Measurements from ENCODE around the gene SHISA8. TPM values are rescaled to one million over a fixed set of nuclear protein-coding genes. Genes with fewer than 3 reads are reported as not detected.
"Not testable (repeated sequence)": the region's sequence is repeated elsewhere in the genome, so short reads cannot be mapped to it uniquely, and the experiment has no call there.

Gene SHISA8
- total RNA-seq = not detected
- long read RNA-seq, partial matches to known transcripts = 0 of 2 reads
- long read RNA-seq, other reads (novel, unspliced or antisense) = 2 of 2 reads

DNA sequence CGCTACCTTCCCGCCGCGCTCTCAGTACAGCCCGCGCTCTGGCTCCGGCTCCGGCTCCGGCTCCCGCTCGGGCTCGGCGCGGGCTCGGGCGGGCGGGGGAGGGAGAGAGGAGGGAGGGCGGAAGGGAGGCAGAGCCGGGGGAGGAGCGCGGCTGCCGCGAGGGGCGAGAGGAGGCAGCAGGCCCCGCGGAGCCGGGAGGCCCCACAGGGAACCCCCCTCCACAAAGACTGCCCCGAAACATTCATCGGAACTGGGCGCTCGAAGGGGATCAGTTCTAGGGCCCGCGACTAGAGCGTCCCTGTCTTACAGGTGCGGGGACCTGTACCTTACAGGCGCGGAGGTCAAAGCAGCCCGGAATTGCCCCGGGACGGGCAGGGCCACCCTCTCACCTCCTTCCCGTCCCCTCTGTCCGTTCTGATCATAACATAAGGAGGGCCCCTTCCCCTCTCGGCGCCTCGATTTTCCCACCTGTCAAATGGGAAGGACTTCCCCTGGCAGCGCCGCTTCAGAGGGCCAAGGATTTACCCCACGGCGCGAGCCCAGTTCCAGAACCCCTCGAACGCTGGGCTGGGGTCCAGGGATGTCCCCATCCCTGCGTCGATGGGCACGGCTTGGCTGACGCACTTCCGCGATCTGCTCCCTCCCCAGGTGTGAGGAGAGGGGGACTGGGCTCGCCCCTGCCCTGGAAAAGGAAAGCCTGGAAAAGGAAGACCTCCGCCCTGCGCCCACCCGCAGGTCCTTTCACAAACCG lies at the start of gene SHISA8:
Gene SHISA8 (minus strand): TSS at position 40 of the 751 bp plus-strand sequence. CDS start 407 bp downstream, outside the sequence.
- intact Hi-C loops (cut with DNase I) = no loop called here
- DNase-seq (ENCODE audit: low spot score) = no peak

DNA sequence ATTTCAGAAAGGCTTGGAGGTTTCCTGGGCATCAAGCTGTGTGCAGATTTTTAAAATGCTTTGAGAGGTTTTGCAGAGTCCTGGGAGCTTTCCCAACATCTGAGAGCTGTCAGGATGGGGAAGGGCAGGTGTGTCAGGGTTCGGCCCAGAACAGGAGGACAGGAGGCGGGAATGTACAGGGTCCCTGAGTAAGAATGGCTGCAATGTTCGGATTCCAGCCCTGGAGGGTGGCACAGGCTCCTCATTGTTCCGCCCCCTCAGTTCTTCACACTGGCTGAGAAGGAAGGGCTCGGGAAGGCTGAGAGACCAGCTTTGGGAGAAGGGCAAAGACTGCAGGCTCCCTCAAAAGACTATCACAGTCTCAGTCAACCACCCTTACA lies 49.2 kb upstream of the SHISA8 start:
- intact Hi-C loops (cut with DNase I) = loop anchor here (10.0 kb wide), 1 partner anchor 471 kb away; the partner anchor contains the start of gene NFAM1
- DNase-seq (ENCODE audit: low spot score) = no peak

DNA sequence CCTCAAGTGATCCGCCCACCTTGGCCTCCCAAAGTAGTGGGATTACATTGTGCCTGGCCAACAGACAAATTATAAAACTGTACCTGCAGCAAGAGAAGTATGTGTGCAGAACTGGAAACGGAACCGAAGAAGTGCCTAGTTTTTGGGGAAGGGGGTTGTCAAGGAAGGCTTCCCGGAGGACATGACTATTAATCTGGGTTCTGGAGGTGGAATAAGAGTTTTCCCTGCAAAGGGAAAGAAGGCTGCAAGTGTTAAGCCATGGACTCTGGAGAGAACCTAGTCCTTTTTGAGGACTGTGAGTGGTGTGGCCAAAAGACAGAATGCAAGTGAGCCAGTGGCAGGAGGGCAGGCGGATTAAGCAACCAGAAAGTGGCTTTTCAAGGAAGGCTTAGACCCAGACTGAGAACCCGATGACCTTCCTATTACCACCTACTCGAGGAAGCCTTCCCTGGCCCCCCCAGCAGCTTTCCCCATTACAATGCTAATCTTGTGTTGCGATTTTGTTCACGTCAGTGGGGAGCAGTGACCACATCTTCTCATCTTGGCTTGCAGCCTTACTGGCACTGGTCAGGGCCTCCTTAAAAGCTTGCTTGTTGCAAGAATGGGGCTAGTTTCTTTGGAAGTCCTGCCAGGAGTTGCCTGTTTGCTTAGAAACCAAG lies 48.7 kb upstream of the SHISA8 start:
- no peak for DNase-seq (ENCODE audit: low spot score)
- intact Hi-C loops (cut with DNase I) = loop anchor here (10.0 kb wide), 1 partner anchor 471 kb away; the partner anchor contains the start of gene NFAM1

DNA sequence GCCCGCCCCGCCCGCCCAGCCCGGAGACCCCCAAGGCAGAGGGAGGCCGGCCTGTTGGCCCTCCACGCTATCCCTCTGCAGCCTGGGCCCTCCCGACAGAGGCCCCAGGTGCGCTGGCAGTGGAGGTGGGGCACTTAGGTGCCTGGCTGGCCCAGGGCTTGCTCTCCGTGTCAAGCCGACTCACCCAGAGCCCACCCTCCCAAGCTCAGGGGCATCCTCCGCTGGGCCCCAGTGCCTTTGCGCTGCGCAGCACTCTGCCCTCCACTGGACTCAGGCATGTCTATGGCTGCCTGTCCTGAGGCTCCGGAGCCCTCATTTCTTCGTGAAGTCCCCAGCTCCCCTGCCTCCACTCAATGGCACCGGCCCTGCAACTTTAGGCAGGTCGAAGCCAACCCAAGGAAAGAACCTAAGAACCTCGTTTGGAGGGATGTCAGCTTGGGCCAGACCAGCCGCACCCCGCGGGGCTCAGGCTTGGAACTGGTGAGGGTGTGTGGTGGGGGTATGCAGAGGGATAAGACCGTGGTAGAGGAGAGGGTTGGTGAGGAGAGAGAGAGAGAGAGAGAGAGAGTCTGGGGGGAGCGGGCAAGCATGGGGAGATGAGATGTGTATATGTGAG lies 43.2 kb upstream of the SHISA8 start:
- no peak for DNase-seq (ENCODE audit: low spot score)
- intact Hi-C loops (cut with DNase I) = no loop called here

DNA sequence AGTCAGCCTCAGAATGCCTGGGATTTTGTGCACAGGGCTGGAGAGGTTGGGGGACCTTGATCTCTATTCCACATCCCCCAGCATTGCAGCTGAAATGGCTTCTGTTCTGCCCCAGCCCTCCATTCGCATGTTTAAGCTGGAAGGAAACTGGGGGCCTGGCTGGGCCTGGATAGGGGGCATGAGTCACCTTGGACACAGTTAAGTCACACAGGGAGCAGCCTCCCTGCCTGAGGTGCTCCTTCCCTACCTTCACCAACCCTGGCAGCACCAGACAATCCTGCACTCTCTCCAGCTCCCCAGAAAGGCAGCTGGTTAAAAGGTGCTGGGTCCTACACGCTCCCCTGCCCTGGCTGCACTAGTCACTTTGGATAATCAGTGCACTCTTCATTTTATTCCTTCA lies 37.8 kb upstream of the SHISA8 start:
- no peak for DNase-seq (ENCODE audit: low spot score)
- intact Hi-C loops (cut with DNase I) = no loop called here

DNA sequence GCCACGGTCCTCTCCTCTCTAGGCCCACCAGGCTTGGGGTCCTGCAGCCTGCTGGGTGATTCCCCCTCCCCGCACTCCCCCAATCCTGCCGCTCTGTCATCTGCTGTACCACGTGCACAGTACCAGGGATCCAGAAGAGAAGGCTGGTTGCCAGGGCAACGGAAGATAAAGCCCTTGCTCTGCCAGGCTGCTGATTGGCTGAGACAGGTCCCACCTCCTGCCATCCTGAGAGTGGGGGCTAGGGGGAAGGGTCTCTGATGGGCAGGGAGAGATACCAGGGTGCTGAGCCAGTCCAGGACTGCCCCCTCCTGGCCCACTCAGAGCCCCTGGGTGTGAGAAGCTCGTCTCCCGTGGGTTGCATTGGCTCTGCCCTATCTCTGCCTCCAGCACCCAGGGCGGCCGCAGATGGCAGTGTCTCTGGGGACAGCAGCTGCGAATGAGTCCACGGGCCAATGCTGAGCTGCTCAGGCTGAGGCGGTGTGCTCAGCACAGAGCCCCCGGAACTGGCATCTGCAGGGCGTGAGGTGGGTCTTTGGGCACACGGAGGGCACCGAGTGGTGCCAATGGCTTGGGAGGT lies 37.1 kb upstream of the SHISA8 start, which contains the start of gene SMIM45:
Gene SMIM45 (plus strand): TSS at position 253 of the 577 bp plus-strand sequence.
- intact Hi-C loops (cut with DNase I) = no loop called here

DNA sequence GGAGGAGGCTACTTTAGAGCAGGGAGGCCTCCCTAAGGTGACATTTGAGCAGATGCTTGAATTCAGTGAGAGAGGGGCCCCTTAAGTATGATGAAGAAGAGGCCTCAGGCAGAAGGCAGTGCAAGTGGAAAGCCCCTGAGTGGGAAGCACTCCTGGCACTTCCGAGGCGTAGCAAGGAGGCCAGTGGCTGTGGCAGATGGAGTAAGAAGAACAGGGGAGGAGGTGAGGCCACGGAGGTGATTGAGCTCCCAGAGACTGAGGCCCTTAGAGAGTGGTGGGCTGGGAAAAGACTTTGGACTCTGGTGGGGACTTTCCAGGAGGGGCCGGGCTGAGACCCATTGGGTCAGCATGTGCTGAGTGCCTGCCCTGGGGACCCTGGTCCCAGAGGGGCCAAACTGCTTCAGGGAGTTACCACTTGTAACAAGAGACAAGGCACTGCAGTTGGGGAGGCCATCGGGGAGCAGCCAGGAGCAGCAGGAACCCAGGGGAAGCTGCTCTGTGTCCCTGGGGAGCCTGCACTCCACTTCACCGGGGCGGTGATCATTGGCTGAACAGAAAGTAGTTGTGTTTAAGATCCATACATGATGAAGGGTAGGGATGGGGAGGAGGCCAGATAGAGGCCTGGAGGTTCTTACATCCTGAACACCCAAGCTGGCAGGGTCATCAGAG lies 34.6 kb upstream of the SHISA8 start:
- intact Hi-C loops (cut with DNase I) = no loop called here
- no peak for DNase-seq (ENCODE audit: low spot score)

More for the DNA sequence above, 37.1 kb upstream of the SHISA8 start, which contains the start of gene SMIM45:
- no peak for DNase-seq (ENCODE audit: low spot score)

DNA sequence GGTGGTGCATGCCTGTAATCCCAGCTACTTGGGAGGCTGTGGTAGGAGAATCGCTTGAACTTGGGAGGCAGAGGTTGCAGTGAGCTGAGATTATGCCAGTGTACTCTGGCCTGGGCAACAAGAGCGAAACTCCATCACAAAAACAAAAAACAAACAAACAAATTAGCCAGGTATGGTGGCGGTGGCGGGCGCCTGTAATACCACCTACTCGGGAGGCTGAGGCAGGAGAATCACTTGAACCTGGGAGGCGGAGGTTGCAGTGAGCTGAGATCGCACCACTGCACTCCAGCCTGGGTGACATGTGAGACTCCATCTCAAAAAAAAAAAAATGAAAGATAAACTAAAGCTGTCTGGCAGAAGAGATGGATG lies 34.0 kb upstream of the SHISA8 start:
- DNase-seq (ENCODE audit: low spot score); intact Hi-C loops (cut with DNase I): not testable (repeated sequence)

DNA sequence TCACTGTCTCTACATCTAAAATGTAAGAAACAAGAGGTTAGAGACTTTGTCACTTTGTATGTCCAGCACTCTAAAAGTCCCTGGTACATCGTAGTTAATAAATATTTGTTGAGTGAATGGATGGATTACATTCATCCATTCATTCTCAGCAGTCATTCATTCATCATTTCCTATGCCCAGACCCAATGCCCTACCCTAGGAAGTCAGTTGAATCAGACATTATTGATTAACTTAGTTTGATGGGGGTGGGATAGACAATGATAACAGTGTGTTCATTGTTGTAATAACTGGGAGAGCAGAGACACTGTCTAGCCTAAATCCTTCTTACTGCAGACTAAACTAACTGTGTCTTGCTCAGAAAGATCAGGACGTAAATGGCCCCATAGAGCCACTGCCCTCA lies 33.3 kb upstream of the SHISA8 start:
- intact Hi-C loops (cut with DNase I) = no loop called here
- DNase-seq (ENCODE audit: low spot score) = no peak

DNA sequence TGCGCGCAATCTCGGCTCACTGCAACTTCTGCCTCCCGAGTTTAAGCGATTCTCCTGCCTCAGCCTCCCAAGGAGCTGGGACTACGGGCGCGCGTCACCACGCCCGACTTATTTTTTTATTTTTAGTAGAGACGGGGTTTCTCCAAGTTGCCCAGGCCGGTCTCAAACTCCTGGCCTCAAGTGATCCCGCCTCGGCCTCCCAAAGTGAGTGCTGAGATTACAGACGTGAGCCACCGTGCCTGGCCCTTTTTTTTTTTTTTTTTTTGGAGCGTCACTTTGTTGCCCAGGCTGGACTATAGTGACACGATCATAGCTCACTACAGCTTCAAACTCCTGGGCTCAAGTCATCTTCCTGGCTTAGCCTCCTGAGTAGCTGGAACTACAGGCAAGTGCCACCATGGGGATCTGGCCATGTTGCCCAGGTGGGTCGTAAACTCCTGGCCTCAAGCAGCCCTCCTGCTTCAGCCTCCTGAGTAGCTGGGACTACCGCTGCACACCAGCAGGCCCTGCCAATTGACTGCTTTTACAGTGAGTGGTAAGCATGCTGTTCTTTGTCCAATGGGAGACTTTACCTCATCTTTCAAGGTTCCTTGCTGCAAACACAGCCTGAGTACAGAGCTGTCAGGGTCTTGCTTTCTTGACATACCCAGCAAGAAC lies 32.7 kb upstream of the SHISA8 start:
- intact Hi-C loops (cut with DNase I) = no loop called here

DNA sequence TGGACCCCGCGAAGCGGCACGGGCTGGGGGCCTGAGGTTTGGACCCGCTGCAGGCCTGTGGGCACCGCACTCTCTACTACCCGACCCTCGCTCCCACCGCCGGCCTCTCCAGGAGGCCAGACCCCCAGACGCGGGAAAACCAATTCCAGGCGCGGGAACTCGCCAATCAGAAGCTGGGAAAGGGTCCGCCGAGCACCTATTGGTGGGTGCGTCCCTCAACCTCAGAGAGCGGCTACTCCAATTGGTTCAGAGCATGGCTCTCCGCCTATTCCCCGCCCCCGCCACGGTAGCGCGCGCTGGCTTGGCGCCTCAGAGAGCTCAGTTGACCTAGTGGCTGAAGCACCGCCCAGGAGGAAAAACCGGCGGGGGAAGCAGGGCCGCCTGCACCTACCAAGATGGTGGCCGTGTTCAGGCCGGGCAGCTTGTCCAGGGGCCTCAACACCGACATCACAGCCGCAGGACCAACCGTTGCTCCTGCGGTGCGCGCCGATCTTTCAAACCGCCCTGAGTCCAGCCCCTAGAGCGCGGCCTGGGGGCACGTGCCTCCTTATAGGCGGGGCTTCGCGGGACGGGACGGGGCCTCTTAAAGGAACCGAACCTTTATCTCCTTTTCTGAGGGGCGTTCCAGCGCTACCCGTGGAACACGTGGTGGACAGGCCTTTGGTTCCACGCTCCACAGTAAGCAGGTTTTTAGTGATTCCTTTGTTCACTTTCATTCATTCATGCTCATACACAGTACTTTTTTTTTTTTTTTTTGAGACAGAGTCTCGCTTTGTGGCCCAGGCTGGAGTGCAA lies 32.0 kb upstream of the SHISA8 start, which contains the start of gene CENPM:
Gene CENPM (minus strand): TSS at position 524 of the 795 bp plus-strand sequence. CDS start 76 bp downstream, at position 448.
- intact Hi-C loops (cut with DNase I) = no loop called here
- DNase-seq (ENCODE audit: low spot score) = peak; percentile 92

More for the DNA sequence above, 32.7 kb upstream of the SHISA8 start:
- DNase-seq (ENCODE audit: low spot score) = no peak

DNA sequence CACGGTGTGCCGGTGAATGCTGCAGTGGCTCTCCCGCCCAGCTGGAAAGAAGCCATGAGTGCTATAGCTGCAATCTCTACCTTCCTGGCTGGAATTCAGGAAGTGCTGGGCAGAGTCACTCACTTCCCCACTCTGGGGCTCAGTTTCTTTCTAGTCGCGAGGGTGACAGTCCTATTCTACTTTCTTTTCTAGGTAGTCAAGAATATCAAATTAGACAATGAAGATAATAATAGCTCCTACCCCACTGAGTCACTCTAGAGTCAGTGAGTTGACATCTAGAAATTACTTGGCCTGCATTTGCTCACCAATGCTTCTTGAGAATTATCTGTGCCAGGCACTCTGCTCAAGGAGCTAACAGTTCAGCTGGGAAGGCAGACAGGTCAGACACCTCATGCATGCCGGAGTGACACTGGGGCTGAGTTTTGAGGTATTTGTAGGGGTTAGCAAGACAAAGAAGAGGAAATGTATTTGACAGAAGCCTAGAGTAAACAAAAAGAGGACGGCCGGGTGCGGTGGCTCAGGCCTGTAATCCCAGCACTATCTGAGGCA lies 28.9 kb upstream of the SHISA8 start:
- intact Hi-C loops (cut with DNase I) = no loop called here
- no peak for DNase-seq (ENCODE audit: low spot score)

DNA sequence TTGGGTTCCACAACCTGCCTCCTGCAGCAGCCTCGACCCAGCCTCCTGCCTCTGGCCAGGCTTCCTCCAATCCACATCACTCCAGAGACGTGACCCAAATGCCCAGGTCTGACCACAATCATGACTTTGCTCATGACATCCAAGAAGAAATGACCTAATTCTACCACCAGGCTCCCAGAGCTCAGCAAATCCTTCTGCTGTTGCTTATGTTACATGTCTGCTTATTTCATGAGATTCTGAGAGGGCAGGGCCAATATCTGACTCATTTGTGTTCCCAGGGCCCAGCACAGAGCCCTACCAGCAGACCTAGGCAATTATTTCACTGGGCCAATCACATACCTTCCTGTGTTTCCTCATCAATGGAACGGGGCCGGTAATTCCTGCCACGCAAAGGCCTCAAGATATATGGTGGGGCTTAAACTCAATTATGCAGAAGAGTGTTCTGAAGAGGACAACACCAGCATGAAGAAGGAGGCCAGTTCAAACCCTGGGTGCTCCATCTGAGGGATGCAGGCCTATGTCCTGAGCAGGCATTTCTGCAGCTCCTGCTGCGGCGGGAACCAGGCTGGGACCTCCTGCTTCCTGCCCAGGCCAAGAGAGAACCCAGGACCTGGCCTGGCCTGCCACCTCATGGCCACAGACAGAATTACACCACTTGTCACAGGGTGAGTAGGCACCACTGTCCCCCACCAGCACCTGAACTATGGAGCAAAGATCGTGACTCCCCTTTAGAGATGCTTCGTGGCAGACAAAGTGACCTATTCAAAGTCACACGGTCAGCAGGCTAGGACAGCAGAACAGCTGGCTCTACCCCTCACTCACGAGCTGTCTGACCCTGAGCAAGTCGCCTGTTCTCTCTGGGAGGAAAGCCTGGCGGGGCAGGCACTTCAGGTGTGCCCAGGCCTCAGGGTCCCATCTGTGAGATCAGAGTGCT lies 26.2 kb upstream of the SHISA8 start:
- peak; percentile 88 for DNase-seq (ENCODE audit: low spot score)
- intact Hi-C loops (cut with DNase I) = loop anchor here (1.0 to 2.0 kb wide), 3 partner anchors 119 to 244 kb away; no protein-coding TSS in a partner anchor

DNA sequence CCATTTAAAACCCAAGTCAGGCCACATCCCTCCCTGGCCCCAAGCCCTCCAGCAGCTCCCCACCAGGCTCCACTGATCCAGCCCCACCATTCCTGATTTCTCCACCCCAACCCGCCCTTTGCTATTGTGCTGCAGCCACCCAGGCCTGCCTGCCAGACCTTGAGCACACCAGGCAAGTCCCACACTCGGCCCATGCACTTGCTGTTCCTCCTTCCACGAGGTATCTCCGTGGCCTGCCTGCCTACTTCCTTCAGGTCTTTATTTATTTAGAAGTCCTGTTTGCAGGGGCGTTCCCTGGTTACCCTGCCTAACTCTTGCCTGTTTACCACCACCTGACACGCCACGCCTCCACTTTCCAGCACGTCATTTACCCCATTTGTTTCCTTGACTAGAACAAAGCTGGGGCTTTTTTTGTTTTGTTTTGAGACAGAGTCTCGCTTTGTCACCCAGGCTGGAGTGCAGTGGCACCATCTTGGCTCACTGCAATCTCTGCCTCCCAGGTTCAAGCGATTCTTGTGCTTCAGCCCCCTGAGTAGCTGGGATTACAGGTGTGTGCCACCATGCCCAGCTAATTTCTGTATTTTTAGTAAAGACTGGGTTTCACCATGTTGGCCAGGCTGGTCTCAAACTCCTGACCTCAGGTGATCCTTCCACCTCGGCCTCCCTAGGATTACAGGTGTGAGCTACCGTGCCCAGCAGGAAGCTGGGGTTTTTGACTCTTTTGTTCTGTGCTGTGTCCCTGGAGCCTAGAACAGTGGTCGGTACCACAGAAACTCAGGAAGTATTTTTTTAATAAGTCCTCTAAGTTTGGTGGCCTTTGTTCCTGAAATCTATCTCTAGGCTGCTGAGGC lies 25.3 kb upstream of the SHISA8 start:
- DNase-seq (ENCODE audit: low spot score) = no peak
- intact Hi-C loops (cut with DNase I) = loop anchor here (2.0 to 5.0 kb wide), 2 partner anchors 38 to 193 kb away; no protein-coding TSS in a partner anchor

DNA sequence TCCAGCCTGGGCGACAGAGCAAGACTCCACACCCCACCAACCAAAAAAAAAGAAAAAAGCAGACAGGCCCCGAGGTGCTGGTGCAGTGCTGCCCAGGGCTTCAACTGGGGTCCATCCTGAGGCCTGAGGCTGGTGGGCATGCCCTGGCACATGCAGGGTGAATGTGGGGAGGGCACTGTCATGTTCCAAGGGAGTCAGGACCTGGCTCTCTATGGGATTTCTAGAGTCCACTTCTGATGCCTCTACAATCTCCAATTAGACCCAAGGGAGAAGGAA lies 22.0 kb upstream of the SHISA8 start:
- DNase-seq (ENCODE audit: low spot score) = no peak
- intact Hi-C loops (cut with DNase I) = loop anchor here (5.0 kb wide), 1 partner anchor 35 kb away; no protein-coding TSS in a partner anchor

DNA sequence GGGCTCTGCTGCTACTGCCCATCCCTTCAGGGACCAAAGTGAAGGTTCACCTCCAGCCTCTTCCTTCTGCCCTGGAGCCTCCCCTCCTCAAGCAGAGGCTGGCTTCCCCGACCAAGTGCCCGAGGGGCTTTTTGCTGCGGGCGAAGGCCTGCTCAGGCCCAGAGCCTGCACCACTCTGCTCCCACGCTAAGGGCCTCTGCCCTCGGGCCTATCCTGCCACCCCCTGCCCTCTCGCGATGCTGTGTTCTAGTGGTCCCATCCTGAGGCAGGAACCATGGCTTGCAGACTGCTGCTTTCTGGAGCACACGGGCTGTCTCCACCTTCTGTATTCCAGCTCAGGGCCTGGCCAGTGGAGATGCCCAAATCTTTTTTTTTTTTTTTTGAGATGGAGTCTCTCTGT lies 20.6 kb upstream of the SHISA8 start:
- intact Hi-C loops (cut with DNase I) = loop anchor here (5.0 kb wide), 1 partner anchor 33 kb away; no protein-coding TSS in a partner anchor
- DNase-seq (ENCODE audit: low spot score) = no peak
